ENCODE results near the gene SLC15A2. TPM values are rescaled to one million over a fixed set of nuclear protein-coding genes. Genes with fewer than 3 reads are reported as not detected.

SLC15A2 gene, protein sequence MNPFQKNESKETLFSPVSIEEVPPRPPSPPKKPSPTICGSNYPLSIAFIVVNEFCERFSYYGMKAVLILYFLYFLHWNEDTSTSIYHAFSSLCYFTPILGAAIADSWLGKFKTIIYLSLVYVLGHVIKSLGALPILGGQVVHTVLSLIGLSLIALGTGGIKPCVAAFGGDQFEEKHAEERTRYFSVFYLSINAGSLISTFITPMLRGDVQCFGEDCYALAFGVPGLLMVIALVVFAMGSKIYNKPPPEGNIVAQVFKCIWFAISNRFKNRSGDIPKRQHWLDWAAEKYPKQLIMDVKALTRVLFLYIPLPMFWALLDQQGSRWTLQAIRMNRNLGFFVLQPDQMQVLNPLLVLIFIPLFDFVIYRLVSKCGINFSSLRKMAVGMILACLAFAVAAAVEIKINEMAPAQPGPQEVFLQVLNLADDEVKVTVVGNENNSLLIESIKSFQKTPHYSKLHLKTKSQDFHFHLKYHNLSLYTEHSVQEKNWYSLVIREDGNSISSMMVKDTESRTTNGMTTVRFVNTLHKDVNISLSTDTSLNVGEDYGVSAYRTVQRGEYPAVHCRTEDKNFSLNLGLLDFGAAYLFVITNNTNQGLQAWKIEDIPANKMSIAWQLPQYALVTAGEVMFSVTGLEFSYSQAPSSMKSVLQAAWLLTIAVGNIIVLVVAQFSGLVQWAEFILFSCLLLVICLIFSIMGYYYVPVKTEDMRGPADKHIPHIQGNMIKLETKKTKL
- total RNA-seq (2022; extraction: Qiagen RNA extraction; ENCODE audit: low read depth): 0.02 to 0.95 TPM (median 0.16 TPM) in 4 of 5 replicates, not detected in the other

DNA sequence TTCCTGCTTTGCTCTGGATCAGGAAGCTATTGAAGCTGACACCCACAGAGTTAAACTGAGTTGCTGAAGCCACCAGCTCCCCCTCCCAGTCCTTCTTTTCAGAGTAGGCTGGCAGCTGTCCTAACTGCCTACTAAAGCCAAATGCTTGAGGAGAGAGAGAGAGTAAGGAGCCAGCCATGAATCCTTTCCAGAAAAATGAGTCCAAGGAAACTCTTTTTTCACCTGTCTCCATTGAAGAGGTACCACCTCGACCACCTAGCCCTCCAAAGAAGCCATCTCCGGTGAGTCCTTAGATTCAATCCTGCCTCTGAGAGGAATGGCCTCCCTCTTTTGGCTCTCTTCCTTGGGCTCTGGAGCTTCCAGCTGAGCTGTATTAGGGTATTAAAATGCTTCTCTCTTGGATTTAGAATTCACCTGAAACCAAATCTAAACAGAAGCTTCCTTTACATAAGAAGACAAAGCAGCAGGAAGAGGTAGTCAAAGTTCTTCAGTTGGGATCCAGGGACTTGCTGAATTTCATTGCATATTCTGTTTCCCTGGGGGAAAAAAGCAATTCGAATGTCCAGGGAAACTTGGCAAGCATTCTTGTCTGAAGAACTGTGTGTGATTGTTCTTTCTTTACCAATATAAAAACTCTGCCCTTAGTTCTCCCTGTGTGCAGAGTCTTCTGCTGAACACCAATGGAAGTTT lies at the start of gene SLC15A2:
Gene SLC15A2, plus strand, starts transcription at position 101 of the 690 bp plus-strand sequence. Its CDS starts 76 bp downstream, at position 177.

Other genes with a start within 250 kb of the SLC15A2 start
- 0.11 to 0.19 TPM (median 0.18 TPM) in 3 of 5 replicates, not detected in the others for gene HCLS1, start 233.5 kb upstream of the SLC15A2 start, total RNA-seq (2022; extraction: Qiagen RNA extraction; ENCODE audit: low read depth)
- gene GOLGB1, start 144.7 kb upstream of the SLC15A2 start, total RNA-seq (2022; extraction: Qiagen RNA extraction; ENCODE audit: low read depth): 15.6 to 22.1 TPM (median 16.4 TPM) in 5 replicates
- 9.6 to 13.6 TPM (median 10.2 TPM) in 5 replicates for gene IQCB1, start 59.3 kb upstream of the SLC15A2 start, total RNA-seq (2022; extraction: Qiagen RNA extraction; ENCODE audit: low read depth)
- gene EAF2, start 59.2 kb upstream of the SLC15A2 start, total RNA-seq (2022; extraction: Qiagen RNA extraction; ENCODE audit: low read depth): 1.4 to 2.6 TPM (median 2.1 TPM) in 5 replicates
- not detected in 5 replicates for gene ILDR1, start 127.8 kb downstream of the SLC15A2 start, total RNA-seq (2022; extraction: Qiagen RNA extraction; ENCODE audit: low read depth)
- gene CD86, start 161.0 kb downstream of the SLC15A2 start, total RNA-seq (2022; extraction: Qiagen RNA extraction; ENCODE audit: low read depth): not detected in 5 replicates